ENCODE results near the gene TESPA1.

DNA sequence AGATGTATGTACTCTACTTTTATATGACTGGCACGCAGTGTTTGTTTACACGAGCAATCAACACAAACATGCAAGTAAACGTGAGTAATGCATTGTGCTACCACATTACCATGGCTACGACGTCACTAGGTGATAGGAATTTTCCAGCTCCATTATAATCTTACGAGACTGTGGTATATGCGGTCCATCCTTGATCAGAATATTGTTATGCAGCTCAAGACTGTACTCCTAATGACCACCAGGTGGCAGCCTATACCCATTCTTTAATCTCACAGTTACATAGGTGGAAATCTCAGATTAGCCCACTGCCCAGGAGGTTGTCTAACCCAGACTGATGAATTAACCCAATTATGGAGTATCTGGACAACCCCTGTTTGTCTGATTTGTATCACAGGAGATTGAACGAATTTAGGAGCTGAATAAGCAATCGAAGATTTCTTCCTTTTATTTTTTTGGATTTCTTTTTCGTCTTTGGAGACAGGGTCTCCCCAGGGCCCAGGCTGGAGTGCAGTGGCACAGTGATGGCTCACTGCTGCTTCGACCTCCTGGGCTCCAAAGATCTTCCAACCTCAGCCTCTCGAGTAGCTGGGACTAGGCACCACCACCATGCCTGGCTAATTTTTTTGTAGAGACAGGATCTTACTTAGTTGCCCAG is 8.7 kb upstream of the TESPA1 start:
- TF ChIP-seq CTCF (conservative IDR thresholded peaks at IDR 0.05; ENCODE audit: low read depth, low read length) = peak; percentile 76
- TF ChIP-seq POLR2A (IDR thresholded peaks at IDR 0.05; ENCODE audit: low read depth, low read length) = no peak
- TF ChIP-seq SMC3 (IDR thresholded peaks at IDR 0.05; ENCODE audit: low read depth, low read length) = peak; percentile 68

All from IMR-90 (cell line).